GM12801 (cell line): ENCODE data around the gene FRAT2.

Source experiments
- CTCF ChIP-seq: IDR thresholded peaks from one replicate; pipeline ENCODE4 v1.5.1; 2011; ENCODE audit warnings: control low read depth; ENCODE audit not compliant: insufficient read length; ENCODE audit errors: extremely low read depth

Gene FRAT2

GRCh38 chr10:97373456-97373855 lies 38.9 kb upstream of the FRAT2 start:
- TF ChIP-seq CTCF = no peak

- no peak for TF ChIP-seq CTCF
These were observed 37.8 kb upstream of the FRAT2 start for GRCh38 chr10:97372233-97372875.

- TF ChIP-seq CTCF = no peak
These were observed 37.2 kb upstream of the FRAT2 start for GRCh38 chr10:97371696-97372095.

GRCh38 chr10:97367126-97367649 lies 32.7 kb upstream of the FRAT2 start:
- no peak for TF ChIP-seq CTCF

GRCh38 chr10:97366572-97366971 lies 32.0 kb upstream of the FRAT2 start:
- no peak for TF ChIP-seq CTCF

GRCh38 chr10:97365761-97366351 lies 31.3 kb upstream of the FRAT2 start:
- TF ChIP-seq CTCF = no peak

GRCh38 chr10:97363071-97363470 lies 28.5 kb upstream of the FRAT2 start:
- no peak for TF ChIP-seq CTCF
